Measurements from ENCODE around the gene ENKUR.

DNA sequence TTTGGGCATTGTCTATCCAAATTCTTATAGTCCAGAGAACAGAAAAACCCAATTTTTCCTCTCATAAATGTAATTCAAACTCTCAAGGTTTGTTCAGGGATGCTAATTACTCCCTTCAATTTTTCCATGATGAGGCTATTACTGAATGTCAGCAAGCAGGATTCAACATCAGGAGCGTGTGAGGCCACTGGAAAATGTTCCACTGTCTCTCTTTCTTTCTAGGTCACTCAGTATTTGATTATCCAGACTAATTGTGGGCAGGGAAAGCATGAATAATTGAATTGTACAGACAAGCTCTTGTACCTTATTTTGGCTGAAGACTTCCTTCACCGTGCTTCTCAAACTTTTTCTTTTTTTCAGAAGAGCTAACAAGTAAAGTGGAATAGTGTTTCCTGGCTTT, 31.1 kb upstream of the ENKUR start:
- TF ChIP-seq POLR2A (IDR thresholded peaks at IDR 0.05; ENCODE audit: low read length) (no peak), GATA1 (IDR thresholded peaks at IDR 0.05; ENCODE audit: low read depth, low read length) (no peak)
